BJ (cell line): ENCODE measurements around the gene SLC2A6. TPM values are rescaled to one million over a fixed set of nuclear protein-coding genes. Genes with fewer than 3 reads are reported as not detected.

Experiments
- CTCF ChIA-PET: fragments of 350-600 bp; formaldehyde crosslinking; extraction: SDS; loops from one replicate; lab custom pipeline; 2021; ENCODE audit warnings: antibody characterized with exemption, inconsistent platforms; lab: Yijun Ruan, JAX
- POLR2A ChIA-PET: fragments of 300-600 bp; sonication (Branson Sonifier 250); formaldehyde crosslinking; extraction: SDS; loops from one replicate; lab custom pipeline; 2021; ENCODE audit warnings: antibody characterized with exemption; lab: Charles Lee
- DNase-seq: peaks from one replicate; pipeline ENCODE4 v3.0.0-alpha.2; 2011; ENCODE audit warnings: low read depth
- H3K27me3 ChIP-seq: 2 replicates; pipeline ENCODE4 v1.6.0; 2011; ENCODE audit warnings: low read length; ENCODE audit not compliant: control insufficient read depth, insufficient read depth
- H3K36me3 ChIP-seq: 2 replicates; pipeline ENCODE4 v1.5.1; 2011; ENCODE audit warnings: low read length; ENCODE audit not compliant: control insufficient read depth, insufficient read depth
- H3K4me3 ChIP-seq: 2 replicates; pipeline ENCODE4 v1.5.1; 2011; ENCODE audit warnings: low read depth, mild to moderate bottlenecking, control low read depth, low read length
- CTCF ChIP-seq: IDR thresholded peaks from 2 replicates; pipeline ENCODE4 v1.5.1; 2011; ENCODE audit warnings: low read depth, mild to moderate bottlenecking, control low read depth, inconsistent platforms, low read length, moderate library complexity; ENCODE audit not compliant: insufficient read depth
- polyA plus RNA-seq: library from polyadenylated mRNA; depleted of rRNA; stranded (reverse); fragments of >200 nt; gene quantifications from 2 replicates; pipeline ENCODE4 v1.2.3, GENCODE V29; 2011

The SLC2A6 gene
- polyA plus RNA-seq, 1 experiment, result 9.0 TPM

DNA sequence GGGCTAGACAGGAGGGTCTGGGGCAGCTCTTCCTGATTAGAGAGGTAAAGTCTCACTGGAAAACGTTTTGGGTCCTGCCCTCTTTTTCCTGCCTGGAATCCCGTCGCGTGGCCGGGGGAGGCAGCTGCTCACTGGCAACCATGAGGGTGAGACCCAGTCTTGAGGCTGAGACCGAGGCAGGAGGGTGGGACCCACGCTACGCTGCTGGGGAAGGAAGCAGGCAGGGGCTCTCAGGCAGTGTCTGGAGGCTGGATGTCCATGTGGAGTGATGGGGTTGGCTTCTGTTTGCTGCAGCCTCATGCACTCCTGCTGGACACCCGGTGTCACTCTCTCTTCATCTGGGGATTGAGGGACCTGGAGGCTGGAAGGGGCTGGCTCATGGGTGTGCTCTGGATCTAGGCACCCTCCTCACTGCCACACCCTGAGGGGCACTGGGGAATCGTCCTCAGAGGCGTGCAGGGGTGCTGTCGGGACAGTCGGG, 11.3 kb upstream of the SLC2A6 start:
- DNase-seq, result no peak
- H3K27me3 ChIP-seq, result peaks cover 3% of the 10 kb centered on the region; the same call in 1 of the 2 replicates
- CTCF ChIA-PET, result interaction anchor here (0.6 to 4.3 kb wide), 5 partner anchors 9 to 304 kb away, joined by 3 to 38 read pairs (median 3); partner anchors contain the start of gene SLC2A6
- no peak overlapping the region for H3K4me3 ChIP-seq
- no peak for TF ChIP-seq CTCF
- POLR2A ChIA-PET, result no interaction called here
- H3K36me3 ChIP-seq, result no peaks in the 10 kb centered on the region

GRCh38 chr9:133489253-133490190, 10.6 kb upstream of the SLC2A6 start:
- TF ChIP-seq CTCF, result no peak
- ChIA-PET CTCF (interaction anchor here (1.2 to 4.3 kb wide), 2 partner anchors 10 to 303 kb away, joined by 3 to 38 read pairs; no protein-coding TSS in a partner anchor), POLR2A (no interaction called here)
- H3K27me3 ChIP-seq, result peaks cover 3% of the 10 kb centered on the region; the same call in 1 of the 2 replicates
- DNase-seq, result no peak
- H3K36me3 ChIP-seq, result no peaks in the 10 kb centered on the region
- H3K4me3 ChIP-seq, result no peak overlapping the region

GRCh38 chr9:133488686-133489252, 9.9 kb upstream of the SLC2A6 start:
- no peak for DNase-seq
- no peak overlapping the region for H3K4me3 ChIP-seq
- CTCF ChIA-PET, result interaction anchor here (1.4 to 4.3 kb wide), 3 partner anchors 302 to 466 kb away, joined by 3 to 38 read pairs (median 11); no protein-coding TSS in a partner anchor
- no peaks in the 10 kb centered on the region for H3K36me3 ChIP-seq
- POLR2A ChIA-PET, result no interaction called here
- peaks cover 3% of the 10 kb centered on the region; the same call in 1 of the 2 replicates for H3K27me3 ChIP-seq
- no peak for TF ChIP-seq CTCF

DNA sequence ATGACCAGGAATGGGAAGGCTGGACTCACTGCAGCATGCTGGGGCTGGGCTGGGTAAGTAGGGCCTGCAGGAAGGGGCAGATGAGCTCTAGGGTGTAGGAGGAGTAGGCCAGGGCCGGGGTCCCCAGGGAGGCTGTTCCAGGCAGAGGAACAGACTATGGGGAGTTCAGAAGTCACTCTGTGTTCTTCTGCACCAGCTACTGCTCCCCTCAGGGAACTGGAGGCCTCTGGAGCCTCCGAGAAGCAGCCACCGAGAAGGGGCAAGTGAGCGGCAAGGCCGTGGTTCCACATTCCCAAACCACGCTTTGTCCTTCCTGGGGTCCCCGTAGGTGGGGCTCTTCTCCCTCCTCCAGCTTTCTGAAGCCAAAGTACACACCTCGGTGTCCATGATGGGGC, 8.4 kb upstream of the SLC2A6 start:
- ChIA-PET CTCF (interaction anchor here (0.6 to 4.3 kb wide), 12 partner anchors 8 to 557 kb away, joined by 3 to 38 read pairs (median 6); no protein-coding TSS in a partner anchor), POLR2A (no interaction called here)
- Histone ChIP-seq H3K36me3 (no peaks in the 10 kb centered on the region), H3K4me3 (no peak overlapping the region), H3K27me3 (peaks cover 4% of the 10 kb centered on the region; the same call in 1 of the 2 replicates)
- TF ChIP-seq CTCF, result no peak
- no peak for DNase-seq
